IPS-20b (cell line): ENCODE results near the gene COL11A1.

Experiments used
- H3K27ac ChIP-seq: one replicate; pipeline ENCODE4 v1.5.1; 2013; ENCODE audit warnings: low read length
- H3K27me3 ChIP-seq: 2 replicates; pipeline ENCODE4 v1.6.1; 2013; ENCODE audit warnings: mild to moderate bottlenecking, low read length, inconsistent platforms; ENCODE audit not compliant: insufficient read depth
- H3K36me3 ChIP-seq: 2 replicates; pipeline ENCODE4 v1.6.1; 2013; ENCODE audit warnings: low read depth, mild to moderate bottlenecking, inconsistent platforms, low read length, moderate library complexity; ENCODE audit not compliant: insufficient read depth
- H3K4me1 ChIP-seq: 2 replicates; pipeline ENCODE4 v1.6.1; 2013; ENCODE audit warnings: mild to moderate bottlenecking, control low read depth, inconsistent platforms, low read length, moderate library complexity; ENCODE audit not compliant: insufficient read depth
- H3K4me3 ChIP-seq: 2 replicates; pipeline ENCODE4 v1.5.1; 2013; ENCODE audit warnings: mild to moderate bottlenecking, low read length, inconsistent platforms
- H3K9ac ChIP-seq: 2 replicates; pipeline ENCODE4 v1.6.1; 2013; ENCODE audit warnings: low read depth, mild to moderate bottlenecking, inconsistent platforms, low read length, moderate library complexity
- H3K9me3 ChIP-seq: 2 replicates; pipeline ENCODE4 v1.6.1; 2013; ENCODE audit warnings: mild to moderate bottlenecking, low read depth, low read length, inconsistent platforms; ENCODE audit not compliant: insufficient read depth

COL11A1 gene

GRCh38 chr1:103112546-103112945 lies 4.2 kb upstream of the COL11A1 start:
- no peak overlapping the region for H3K27ac ChIP-seq
- peaks cover 7% of the 10 kb centered on the region for H3K27me3 ChIP-seq
- H3K4me1 ChIP-seq = peaks cover 11% of the 10 kb centered on the region
- H3K4me3 ChIP-seq = no peak overlapping the region
- H3K36me3 ChIP-seq = no peaks in the 10 kb centered on the region
- no peaks in the 10 kb centered on the region for H3K9me3 ChIP-seq
- H3K9ac ChIP-seq = no peak overlapping the region

- Histone ChIP-seq H3K27me3 (peaks cover 12% of the 10 kb centered on the region), H3K4me3 (no peak overlapping the region), H3K27ac (no peak overlapping the region), H3K4me1 (peaks cover 11% of the 10 kb centered on the region), H3K9me3 (no peaks in the 10 kb centered on the region), H3K36me3 (no peaks in the 10 kb centered on the region), H3K9ac (no peak overlapping the region)
Observed at GRCh38 chr1:103111926-103112325, 3.6 kb upstream of the COL11A1 start.

GRCh38 chr1:103110701-103111100 lies 2.4 kb upstream of the COL11A1 start:
- H3K9ac ChIP-seq = no peak overlapping the region
- peaks cover 12% of the 10 kb centered on the region for H3K27me3 ChIP-seq
- no peak overlapping the region for H3K27ac ChIP-seq
- no peaks in the 10 kb centered on the region for H3K36me3 ChIP-seq
- H3K4me1 ChIP-seq = peaks cover 11% of the 10 kb centered on the region
- no peak overlapping the region for H3K4me3 ChIP-seq
- H3K9me3 ChIP-seq = no peaks in the 10 kb centered on the region

- Histone ChIP-seq H3K27ac (no peak overlapping the region), H3K27me3 (peaks cover 12% of the 10 kb centered on the region), H3K36me3 (no peaks in the 10 kb centered on the region), H3K9ac (peak overlapping the region; percentile 81; the same call in 1 of the 2 replicates), H3K4me3 (peak overlapping the region; percentile 98), H3K9me3 (no peaks in the 10 kb centered on the region), H3K4me1 (peaks cover 11% of the 10 kb centered on the region)
Observed at GRCh38 chr1:103109311-103109920, 1.1 kb upstream of the COL11A1 start.

- Histone ChIP-seq H3K27me3 (peaks cover 12% of the 10 kb centered on the region), H3K4me3 (peak overlapping the region; percentile 98), H3K9ac (peak overlapping the region; percentile 81; the same call in 1 of the 2 replicates), H3K4me1 (peaks cover 11% of the 10 kb centered on the region), H3K9me3 (no peaks in the 10 kb centered on the region), H3K36me3 (no peaks in the 10 kb centered on the region), H3K27ac (no peak overlapping the region)
Observed at GRCh38 chr1:103107741-103108375, 464 bp downstream of the COL11A1 start.

GRCh38 chr1:103106426-103107341 lies 1.6 kb downstream of the COL11A1 start:
- H3K4me3 ChIP-seq = peak overlapping the region; percentile 98
- no peaks in the 10 kb centered on the region for H3K36me3 ChIP-seq
- peaks cover 8% of the 10 kb centered on the region; the same call in 1 of the 2 replicates for H3K4me1 ChIP-seq
- H3K9me3 ChIP-seq = no peaks in the 10 kb centered on the region
- no peak overlapping the region for H3K27ac ChIP-seq
- peaks cover 12% of the 10 kb centered on the region for H3K27me3 ChIP-seq
- peak overlapping the region; percentile 81; the same call in 1 of the 2 replicates for H3K9ac ChIP-seq

GRCh38 chr1:103101399-103101798 lies 6.9 kb downstream of the COL11A1 start:
- H3K27me3 ChIP-seq = no peaks in the 10 kb centered on the region
- no peaks in the 10 kb centered on the region for H3K9me3 ChIP-seq
- no peak overlapping the region for H3K4me3 ChIP-seq
- H3K36me3 ChIP-seq = no peaks in the 10 kb centered on the region
- H3K9ac ChIP-seq = no peak overlapping the region
- no peak overlapping the region for H3K27ac ChIP-seq
- H3K4me1 ChIP-seq = no peaks in the 10 kb centered on the region

GRCh38 chr1:103089221-103089620 lies 19.1 kb downstream of the COL11A1 start:
- no peak overlapping the region for H3K9ac ChIP-seq
- H3K27ac ChIP-seq = no peak overlapping the region
- H3K27me3 ChIP-seq = no peaks in the 10 kb centered on the region
- H3K4me1 ChIP-seq = no peaks in the 10 kb centered on the region
- H3K4me3 ChIP-seq = no peak overlapping the region
- no peaks in the 10 kb centered on the region for H3K36me3 ChIP-seq
- no peaks in the 10 kb centered on the region for H3K9me3 ChIP-seq

GRCh38 chr1:103087256-103087655 lies 21.1 kb downstream of the COL11A1 start:
- Histone ChIP-seq H3K9me3 (no peaks in the 10 kb centered on the region), H3K9ac (no peak overlapping the region), H3K27me3 (no peaks in the 10 kb centered on the region), H3K36me3 (no peaks in the 10 kb centered on the region), H3K27ac (no peak overlapping the region), H3K4me3 (no peak overlapping the region), H3K4me1 (no peaks in the 10 kb centered on the region)

GRCh38 chr1:103084181-103084580 lies 24.1 kb downstream of the COL11A1 start:
- Histone ChIP-seq H3K9me3 (no peaks in the 10 kb centered on the region), H3K9ac (no peak overlapping the region), H3K4me1 (no peaks in the 10 kb centered on the region), H3K27me3 (no peaks in the 10 kb centered on the region), H3K4me3 (no peak overlapping the region), H3K36me3 (no peaks in the 10 kb centered on the region), H3K27ac (no peak overlapping the region)

- no peaks in the 10 kb centered on the region for H3K27me3 ChIP-seq
- no peak overlapping the region for H3K4me3 ChIP-seq
- no peak overlapping the region for H3K9ac ChIP-seq
- no peaks in the 10 kb centered on the region for H3K4me1 ChIP-seq
- no peaks in the 10 kb centered on the region for H3K9me3 ChIP-seq
- H3K27ac ChIP-seq = no peak overlapping the region
- 0 out of 2 replicates have a peak, but pooled peaks cover 3% of the 10 kb centered on the region for H3K36me3 ChIP-seq
Observed at GRCh38 chr1:103075316-103076000, 32.9 kb downstream of the COL11A1 start.
